OCI-LY7 (cell line): ENCODE results near the gene FBXO17. TPM values are rescaled to one million over a fixed set of nuclear protein-coding genes. Genes with fewer than 3 reads are reported as not detected.

Experiments
- BruUV-seq: library from RNA; stranded (reverse); fragments of 400-500 nt; replicated peaks from 2 replicates; lab custom pipeline; 2021; lab: Mats Ljungman, UMichigan
- CTCF ChIA-PET: fragments of 300-600 bp; sonication (Branson Sonifier 250); formaldehyde crosslinking; loops from one replicate; lab custom pipeline; 2022; ENCODE audit warnings: antibody characterized with exemption; ENCODE audit not compliant: unreplicated experiment; lab: Charles Lee
- POLR2A ChIA-PET: fragments of 300-600 bp; sonication (Branson Sonifier 250); formaldehyde crosslinking; loops from one replicate; lab custom pipeline; 2022; ENCODE audit warnings: antibody characterized with exemption; lab: Charles Lee
- DNase-seq: peaks from one replicate; pipeline ENCODE4 v3.0.0-alpha.2; 2015; ENCODE audit warnings: low spot score
- H2AFZ ChIP-seq: fragments of 200-600 bp; sonication (generic), shearing (Covaris generic); 2 replicates; pipeline ENCODE4 v1.6.1; 2014; ENCODE audit warnings: mild to moderate bottlenecking, antibody characterized with exemption, low read length, moderate library complexity
- H3K27ac ChIP-seq: fragments of 200-600 bp; sonication (generic); 2 replicates; pipeline ENCODE4 v1.5.1; 2014; ENCODE audit warnings: mixed run types, low read depth, mild to moderate bottlenecking, moderate library complexity, low read length, inconsistent platforms; ENCODE audit not compliant: poor library complexity, severe bottlenecking
- H3K36me3 ChIP-seq: fragments of 200-600 bp; sonication (generic); 2 replicates; pipeline ENCODE4 v1.6.1; 2014; ENCODE audit warnings: mild to moderate bottlenecking, antibody characterized with exemption, low read length, moderate library complexity, mixed read lengths; ENCODE audit not compliant: insufficient read depth
- H3K4me1 ChIP-seq: fragments of 200-600 bp; sonication (generic); 2 replicates; pipeline ENCODE4 v1.5.1; 2014; ENCODE audit warnings: mild to moderate bottlenecking, low read length; ENCODE audit not compliant: insufficient read depth, poor library complexity, severe bottlenecking
- H3K4me2 ChIP-seq: fragments of 200-600 bp; sonication (generic); 2 replicates; pipeline ENCODE4 v1.6.1; 2014; ENCODE audit warnings: mild to moderate bottlenecking, low read length
- H3K4me3 ChIP-seq: fragments of 200-600 bp; sonication (generic); 2 replicates; pipeline ENCODE4 v1.5.1; 2014; ENCODE audit warnings: mild to moderate bottlenecking, low read depth, low read length; ENCODE audit not compliant: poor library complexity, severe bottlenecking
- H3K79me2 ChIP-seq: fragments of 200-600 bp; sonication (generic); 2 replicates; pipeline ENCODE4 v1.6.1; 2016; ENCODE audit warnings: low read depth, mild to moderate bottlenecking, low read length, moderate library complexity, mixed read lengths; ENCODE audit not compliant: insufficient read depth
- H3K9me2 ChIP-seq: fragments of 200-600 bp; sonication (generic); 2 replicates; pipeline ENCODE4 v1.6.1; 2016; ENCODE audit warnings: mild to moderate bottlenecking, low read length, mixed read lengths; ENCODE audit not compliant: insufficient read depth
- H3K9me3 ChIP-seq: fragments of 200-600 bp; sonication (generic); 2 replicates; pipeline ENCODE4 v1.6.1; 2014; ENCODE audit warnings: mild to moderate bottlenecking, mixed run types, low read length, mixed read lengths
- H4K20me1 ChIP-seq: fragments of 200-600 bp; sonication (generic); 2 replicates; pipeline ENCODE4 v1.6.1; 2014; ENCODE audit warnings: mild to moderate bottlenecking, antibody characterized with exemption, low read length, moderate library complexity, mixed read lengths; ENCODE audit not compliant: insufficient read depth
- EZH2phosphoT487 ChIP-seq: fragments of 200-600 bp; sonication (generic); IDR thresholded peaks from 2 replicates; pipeline ENCODE4 v1.6.1; 2018; ENCODE audit warnings: low read depth, borderline replicate concordance, mild to moderate bottlenecking, mixed run types, antibody characterized with exemption, low read length, moderate library complexity, mixed read lengths
- intact Hi-C: fragments of 100-400 bp; cut with micrococcal nuclease; formaldehyde crosslinking; loops from one replicate; pipeline ENCODE4 v1.10.0; 2022; ENCODE audit not compliant: unreplicated experiment
- total RNA-seq, 2 experiments: library from RNA; depleted of rRNA in 1 of 2; stranded (reverse); fragments of >200 nt in 1 of 2; shearing (Covaris generic) in 1 of 2; gene quantifications; 2 replicates each; pipeline ENCODE4 v1.2.3, GENCODE V29; 2014 to 2022
- TF ChIP-seq, protein P1 (sequence below): fragments of 200-600 bp; sonication (generic); conservative IDR thresholded peaks from 2 replicates; pipeline ENCODE4 v1.5.1; 2014; ENCODE audit warnings: mild to moderate bottlenecking, antibody characterized with exemption, low read length, moderate library complexity, mixed read lengths

FBXO17 gene
- total RNA-seq, 2 experiments from 2014 or later: not detected

DNA sequence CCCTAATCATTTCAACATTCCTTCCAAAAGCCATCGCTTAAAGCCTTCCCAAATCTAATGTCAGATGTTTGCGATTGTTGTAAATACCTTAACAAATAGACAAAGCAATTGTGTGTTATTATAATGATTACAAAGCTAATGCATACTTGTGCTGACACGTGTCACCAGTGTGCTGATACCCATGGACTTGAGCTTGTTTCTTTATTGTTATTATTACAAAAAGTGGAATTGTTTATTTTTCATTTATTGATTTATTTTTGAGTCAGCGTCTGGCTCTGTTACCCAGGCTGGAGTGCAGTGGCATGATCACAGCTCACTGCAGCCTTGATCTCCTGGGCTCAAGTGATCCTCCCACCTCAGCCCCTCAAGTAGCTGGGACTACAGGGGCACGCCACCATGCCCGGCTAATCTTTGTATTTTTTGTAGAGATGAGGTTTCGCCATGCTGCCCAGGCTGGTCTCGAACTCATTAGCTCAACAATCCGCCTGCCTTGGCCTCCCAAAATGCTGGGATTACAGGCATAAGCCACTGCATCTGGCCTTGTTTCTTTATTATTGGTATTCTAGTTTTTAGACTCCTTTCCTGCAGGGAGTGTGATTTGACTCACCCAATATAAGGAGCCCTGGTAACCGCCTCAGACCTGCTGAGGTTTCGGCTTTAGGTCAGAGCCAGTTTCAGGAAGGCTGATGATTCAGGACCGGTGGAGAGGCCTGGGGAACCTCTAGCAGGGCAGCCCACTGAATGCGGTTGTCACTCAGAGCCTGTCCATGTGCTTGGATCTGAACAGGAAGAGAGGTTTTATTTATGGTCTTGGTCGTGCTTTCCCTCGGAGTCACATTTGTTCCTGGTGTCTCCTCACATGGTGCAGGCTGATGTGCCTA lies 2.1 kb upstream of the FBXO17 start:
- POLR2A ChIA-PET: interaction anchor here (0.9 kb wide), 1 partner anchor 464 kb away, joined by 4 read pairs; no protein-coding TSS in a partner anchor

DNA sequence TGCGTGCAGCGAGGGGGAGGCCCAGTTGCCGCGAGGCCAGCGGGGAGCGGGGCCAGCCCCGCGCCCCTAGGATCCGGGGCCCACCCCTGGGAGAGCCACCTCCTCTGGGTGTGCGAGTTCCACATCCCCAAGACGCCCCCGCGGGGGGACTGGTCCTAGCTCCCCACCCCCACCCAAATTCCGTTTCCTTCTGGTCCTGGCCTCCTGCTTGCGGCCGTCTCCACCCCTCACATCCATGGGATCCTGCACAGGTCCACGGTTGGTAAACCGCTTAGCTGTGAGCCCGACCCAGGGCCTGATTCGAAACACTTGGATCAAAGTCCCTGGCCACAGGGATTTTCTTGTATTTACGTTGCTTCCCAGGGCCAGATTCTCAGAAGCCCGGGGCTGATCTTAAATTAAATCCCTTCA lies 324 bp upstream of the FBXO17 start:
- ChIA-PET POLR2A (no interaction called here), CTCF (no interaction called here)
- no peaks in the 10 kb centered on the region for H4K20me1 ChIP-seq
- DNase-seq: no peak
- H2AFZ ChIP-seq: no peak overlapping the region
- no peaks in the 10 kb centered on the region for H3K79me2 ChIP-seq
- BruUV-seq: no TSS peak
- no peaks in the 10 kb centered on the region for H3K4me1 ChIP-seq
- H3K36me3 ChIP-seq: no peaks in the 10 kb centered on the region
- H3K9me2 ChIP-seq: no peaks in the 10 kb centered on the region
- H3K4me2 ChIP-seq: no peak overlapping the region
- intact Hi-C loops: no loop called here
- H3K9me3 ChIP-seq: 0 out of 2 replicates have a peak, but pooled peaks cover 6% of the 10 kb centered on the region
- TF ChIP-seq, protein P1, sequence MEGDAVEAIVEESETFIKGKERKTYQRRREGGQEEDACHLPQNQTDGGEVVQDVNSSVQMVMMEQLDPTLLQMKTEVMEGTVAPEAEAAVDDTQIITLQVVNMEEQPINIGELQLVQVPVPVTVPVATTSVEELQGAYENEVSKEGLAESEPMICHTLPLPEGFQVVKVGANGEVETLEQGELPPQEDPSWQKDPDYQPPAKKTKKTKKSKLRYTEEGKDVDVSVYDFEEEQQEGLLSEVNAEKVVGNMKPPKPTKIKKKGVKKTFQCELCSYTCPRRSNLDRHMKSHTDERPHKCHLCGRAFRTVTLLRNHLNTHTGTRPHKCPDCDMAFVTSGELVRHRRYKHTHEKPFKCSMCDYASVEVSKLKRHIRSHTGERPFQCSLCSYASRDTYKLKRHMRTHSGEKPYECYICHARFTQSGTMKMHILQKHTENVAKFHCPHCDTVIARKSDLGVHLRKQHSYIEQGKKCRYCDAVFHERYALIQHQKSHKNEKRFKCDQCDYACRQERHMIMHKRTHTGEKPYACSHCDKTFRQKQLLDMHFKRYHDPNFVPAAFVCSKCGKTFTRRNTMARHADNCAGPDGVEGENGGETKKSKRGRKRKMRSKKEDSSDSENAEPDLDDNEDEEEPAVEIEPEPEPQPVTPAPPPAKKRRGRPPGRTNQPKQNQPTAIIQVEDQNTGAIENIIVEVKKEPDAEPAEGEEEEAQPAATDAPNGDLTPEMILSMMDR: no peak
- no peak for TF ChIP-seq EZH2phosphoT487
- H3K27ac ChIP-seq: no peak overlapping the region
- H3K4me3 ChIP-seq: no peak overlapping the region

More for the DNA sequence above, 2.1 kb upstream of the FBXO17 start:
- Histone ChIP-seq H3K4me1 (no peaks in the 10 kb centered on the region), H3K4me2 (no peak overlapping the region), H3K79me2 (no peaks in the 10 kb centered on the region), H2AFZ (no peak overlapping the region), H3K9me2 (no peaks in the 10 kb centered on the region), H4K20me1 (no peaks in the 10 kb centered on the region), H3K9me3 (0 out of 2 replicates have a peak, but pooled peaks cover 10% of the 10 kb centered on the region), H3K36me3 (no peaks in the 10 kb centered on the region), H3K27ac (no peak overlapping the region), H3K4me3 (no peak overlapping the region)
- intact Hi-C loops: no loop called here
- CTCF ChIA-PET: no interaction called here
- BruUV-seq: no TSS peak
- DNase-seq: no peak
- TF ChIP-seq EZH2phosphoT487: no peak

DNA sequence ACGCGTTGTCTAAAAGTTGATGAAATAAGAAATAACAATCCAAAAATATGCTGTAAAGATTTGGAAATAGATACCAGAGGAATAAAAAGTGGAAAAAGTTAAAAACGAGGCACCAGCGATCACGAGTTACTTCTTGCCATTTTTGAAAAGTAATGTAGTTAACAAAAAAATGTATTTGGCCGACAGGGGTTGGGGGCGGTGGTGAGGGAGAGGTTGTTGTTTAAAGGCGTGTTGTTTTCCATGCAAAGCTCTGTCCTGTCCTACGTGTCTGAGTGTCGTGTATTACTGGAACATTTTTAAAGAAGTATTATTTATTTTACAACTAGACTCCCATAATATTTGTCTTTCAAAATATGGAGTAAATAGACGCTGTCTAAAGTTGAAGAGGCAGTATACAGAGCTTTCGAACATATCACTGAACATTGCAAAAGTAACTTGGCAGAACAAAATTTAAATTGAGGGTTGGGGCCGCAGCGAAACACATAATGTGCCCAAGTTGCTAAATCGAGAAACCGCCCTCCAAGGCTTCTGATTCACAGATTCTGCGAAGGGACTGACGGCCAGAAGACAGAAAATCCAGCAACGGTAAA lies 823 bp downstream of the FBXO17 start:
- TF ChIP-seq EZH2phosphoT487: no peak
- TF ChIP-seq, protein P1: no peak
- H3K4me2 ChIP-seq: no peak overlapping the region
- no peak overlapping the region for H3K4me3 ChIP-seq
- no peak for DNase-seq
- no peaks in the 10 kb centered on the region for H3K79me2 ChIP-seq
- H3K27ac ChIP-seq: no peak overlapping the region
- H3K9me3 ChIP-seq: no peaks in the 10 kb centered on the region
- no TSS peak for BruUV-seq
- H3K9me2 ChIP-seq: no peaks in the 10 kb centered on the region
- ChIA-PET POLR2A (no interaction called here), CTCF (no interaction called here)
- H3K36me3 ChIP-seq: no peaks in the 10 kb centered on the region
- no peaks in the 10 kb centered on the region for H3K4me1 ChIP-seq
- no peaks in the 10 kb centered on the region for H4K20me1 ChIP-seq
- no peak overlapping the region for H2AFZ ChIP-seq
- intact Hi-C loops: no loop called here
